HepG2 (cell line): Measurements from ENCODE around the gene CTBP1.

Experiments used
- HHEX ChIP-seq: IDR thresholded peaks from 2 replicates; pipeline ENCODE4 v1.6.1; 2016; ENCODE audit warnings: control low read depth
- IKZF1 ChIP-seq: fragments of 450-650 bp; IDR thresholded peaks from 2 replicates; pipeline ENCODE4 v1.7.1; 2016
- TCF7 ChIP-seq: sonication (generic); IDR thresholded peaks from 2 replicates; pipeline ENCODE4 v1.6.1; 2016; ENCODE audit warnings: antibody characterized with exemption, low read depth
- TF ChIP-seq, protein P1 (sequence below), 2 experiments: sonication (generic) in 1 of 2; formaldehyde crosslinking in 1 of 2; IDR thresholded peaks; 2 replicates each; pipeline versions ENCODE4 v1.5.1 to v1.6.1; 2011 to 2020; ENCODE audit warnings: borderline replicate concordance in 1 of 2, low read depth in 1 of 2, low read length in 1 of 2, mild to moderate bottlenecking in 1 of 2, missing genetic modification reagents in 1 of 2, moderate library complexity in 1 of 2

DNA sequence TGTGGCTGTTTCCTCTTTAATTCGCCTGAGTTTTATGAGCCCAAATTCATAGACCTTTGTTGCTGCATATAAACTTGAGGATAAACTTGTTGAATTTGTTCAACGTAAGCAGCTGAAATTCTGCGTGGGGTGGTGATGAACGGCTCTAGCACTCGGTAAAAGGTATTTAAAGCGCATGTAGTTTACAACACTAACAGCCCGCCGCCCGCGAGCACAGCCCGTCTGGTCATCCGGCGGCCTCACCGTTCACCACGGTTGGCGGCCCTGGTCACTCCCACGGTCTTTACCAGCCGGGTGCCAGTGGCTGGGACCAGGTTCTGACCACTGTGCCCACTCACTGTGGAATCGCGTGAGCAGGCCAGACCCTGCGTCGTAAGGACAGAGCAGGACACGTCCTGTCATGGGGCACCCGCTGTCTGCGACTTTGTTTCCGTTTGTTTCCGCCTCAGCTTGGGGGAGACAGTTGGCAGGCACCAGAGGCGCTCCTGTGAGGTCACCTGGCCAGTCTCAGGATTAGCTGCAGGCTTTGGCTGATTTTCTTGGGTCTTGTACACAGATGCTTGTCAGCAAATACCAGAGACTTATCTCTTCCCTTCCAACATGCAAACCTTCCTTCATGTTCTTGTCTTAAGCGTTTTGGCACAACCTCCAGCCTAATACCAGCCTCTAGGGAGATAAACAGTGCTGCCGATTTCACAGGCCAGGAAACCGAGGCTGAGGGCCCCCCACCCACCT is 39.8 kb downstream of the CTBP1 start:
- TF ChIP-seq HHEX (CRISPR knock-in tag) (no peak), TCF7 (no peak), IKZF1 (no peak)
- TF ChIP-seq, protein P1, sequence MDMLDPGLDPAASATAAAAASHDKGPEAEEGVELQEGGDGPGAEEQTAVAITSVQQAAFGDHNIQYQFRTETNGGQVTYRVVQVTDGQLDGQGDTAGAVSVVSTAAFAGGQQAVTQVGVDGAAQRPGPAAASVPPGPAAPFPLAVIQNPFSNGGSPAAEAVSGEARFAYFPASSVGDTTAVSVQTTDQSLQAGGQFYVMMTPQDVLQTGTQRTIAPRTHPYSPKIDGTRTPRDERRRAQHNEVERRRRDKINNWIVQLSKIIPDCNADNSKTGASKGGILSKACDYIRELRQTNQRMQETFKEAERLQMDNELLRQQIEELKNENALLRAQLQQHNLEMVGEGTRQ (IDR thresholded peaks at IDR 0.05; ENCODE audit: low read depth, low read length), result no peak
- TF ChIP-seq, protein P1 (CRISPR knock-in tag; IDR thresholded peaks at IDR 0.05; ENCODE audit: borderline replicate concordance), result no peak
